ENCODE results near the gene STK32B. TPM values are rescaled to one million over a fixed set of nuclear protein-coding genes. Genes with fewer than 3 reads are reported as not detected.

Gene STK32B
- polyA plus RNA-seq, 2 of the 4 experiments (the other 2 are of a cell fraction): 7.6 to 12.1 TPM

GRCh38 chr4:5422195-5422594 is 370.9 kb downstream of the STK32B start:
- POLR2A ChIA-PET: no interaction called here
- Histone ChIP-seq H3K4me3 (no peak overlapping the region), H3K27ac (no peak overlapping the region), H3K9me3 (peaks cover 6% of the 10 kb centered on the region; the same call in 1 of the 3 replicates), H3K4me2 (no peak overlapping the region), H3K4me1 (no peaks in the 10 kb centered on the region)
- FAIRE-seq: no peak
- WGBS (ENCODE audit: missing lambda C conversion rate): 84% methylated on average over 2 of the region's 2 CpGs
- CTCF ChIA-PET: no interaction called here
- no peak for DNase-seq (ENCODE audit: low read depth in 1 of 2, low spot score in 1 of 2)
- no peak for TF ChIP-seq KDM1A (IDR thresholded peaks at IDR 0.05; ENCODE audit: low read depth)
- TF ChIP-seq EHF (CRISPR knock-in tag; IDR thresholded peaks at IDR 0.05): no peak
- TF ChIP-seq CBX2 (IDR thresholded peaks at IDR 0.05; ENCODE audit: borderline replicate concordance, low read depth): no peak
- TF ChIP-seq MAZ (IDR thresholded peaks at IDR 0.05; ENCODE audit: borderline replicate concordance, low read depth, low read length): no peak
- no peak for TF ChIP-seq NFE2L2 (conservative IDR thresholded peaks at IDR 0.05; ENCODE audit: low read length)
- TF ChIP-seq ZFP36 (IDR thresholded peaks at IDR 0.05; ENCODE audit: borderline replicate concordance, partially characterized antibody): no peak
- TF ChIP-seq ZSCAN20 (CRISPR knock-in tag; IDR thresholded peaks at IDR 0.05): no peak
- no peak for TF ChIP-seq SREBF2 (IDR thresholded peaks at IDR 0.05)
- TF ChIP-seq GATA3 (IDR thresholded peaks at IDR 0.05; ENCODE audit: borderline replicate concordance): no peak
- no peak for TF ChIP-seq RCOR1 (IDR thresholded peaks at IDR 0.05; ENCODE audit: low read depth, low read length)
- ATAC-seq: no peak

GRCh38 chr4:5423670-5424069 is 372.4 kb downstream of the STK32B start:
- ATAC-seq (no peak), FAIRE-seq (no peak), DNase-seq (ENCODE audit: low read depth in 1 of 2, low spot score in 1 of 2) (no peak)
- H3K4me1 ChIP-seq: no peaks in the 10 kb centered on the region
- no peak overlapping the region for H3K27ac ChIP-seq
- no peak overlapping the region for H3K4me3 ChIP-seq
- H3K9me3 ChIP-seq: no peaks in the 10 kb centered on the region; the same call in 2 of the 3 replicates
- no peak for TF ChIP-seq HOXB13 (CRISPR knock-in tag; IDR thresholded peaks at IDR 0.05; ENCODE audit: low read depth)
- TF ChIP-seq CTCF (IDR thresholded peaks at IDR 0.05): no peak
- no peak for TF ChIP-seq ATOH8 (CRISPR knock-in tag; IDR thresholded peaks at IDR 0.05; ENCODE audit: low read depth)
- no peak for TF ChIP-seq NR3C1 (IDR thresholded peaks at IDR 0.05)
- no peak for TF ChIP-seq RNF2 (IDR thresholded peaks at IDR 0.05; ENCODE audit: borderline replicate concordance, low read depth)
- TF ChIP-seq ELK1 (IDR thresholded peaks at IDR 0.05; ENCODE audit: low read depth, low read length): no peak
- no peak for TF ChIP-seq REST (IDR thresholded peaks at IDR 0.05)
- 87% methylated on average over 4 of the region's 6 CpGs for WGBS (ENCODE audit: missing lambda C conversion rate)
- POLR2A ChIA-PET: no interaction called here
- H3K4me2 ChIP-seq: no peak overlapping the region
- CTCF ChIA-PET: interaction anchor here (0.6 kb wide), 1 partner anchor 366 kb away, joined by 3 read pairs; no protein-coding TSS in a partner anchor

Data from A549 (cell line).